Endothelial cell (in vitro differentiated cells): ENCODE measurements around the gene PDLIM4. TPM values are rescaled to one million over a fixed set of nuclear protein-coding genes. Genes with fewer than 3 reads are reported as not detected.
A peak's percentile ranks its signal among the peaks of the same experiment; 100 is the strongest.

Experiments
- DNase-seq: peaks from one replicate; pipeline ENCODE4 v3.0.0; 2021; ENCODE audit warnings: low spot score
- H3K27ac Mint-ChIP-seq: one replicate; pipeline ENCODE4 v1.8.0; 2021; ENCODE audit warnings: mixed read lengths, inconsistent platforms; ENCODE audit not compliant: unreplicated experiment
- H3K27me3 Mint-ChIP-seq: one replicate; pipeline ENCODE4 v1.8.0; 2021; ENCODE audit warnings: mild to moderate bottlenecking, moderate library complexity, mixed read lengths, inconsistent platforms; ENCODE audit not compliant: unreplicated experiment
- H3K36me3 Mint-ChIP-seq: one replicate; pipeline ENCODE4 v1.8.0; 2021; ENCODE audit warnings: mild to moderate bottlenecking, low read depth, mixed read lengths, inconsistent platforms; ENCODE audit not compliant: unreplicated experiment
- H3K4me1 Mint-ChIP-seq: one replicate; pipeline ENCODE4 v1.8.0; 2021; ENCODE audit warnings: mild to moderate bottlenecking, mixed read lengths, inconsistent platforms; ENCODE audit not compliant: unreplicated experiment
- H3K4me3 Mint-ChIP-seq: one replicate; pipeline ENCODE4 v1.8.0; 2021; ENCODE audit warnings: mild to moderate bottlenecking, mixed read lengths, inconsistent platforms; ENCODE audit not compliant: unreplicated experiment
- H3K9me3 Mint-ChIP-seq: one replicate; pipeline ENCODE4 v1.8.0; 2021; ENCODE audit warnings: mixed read lengths, inconsistent platforms; ENCODE audit not compliant: unreplicated experiment
- CTCF ChIP-seq: fragments of 200-600 bp; sonication (generic); IDR thresholded peaks from one replicate; pipeline ENCODE4 v1.5.0; 2021; ENCODE audit warnings: antibody characterized with exemption; ENCODE audit not compliant: unreplicated experiment
- total RNA-seq: library from RNA; stranded (reverse); fragmentation: NEBNext Ultra II Directional; extraction: Animal tissue kit (Norgen Biotek cat#: 25700); gene quantifications from one replicate; pipeline ENCODE4 v1.2.1, GENCODE V29; 2021; ENCODE audit not compliant: unreplicated experiment

The PDLIM4 gene
- total RNA-seq, 1 donor from 2014 or later, result 8.5 TPM

GRCh38 chr5:132266031-132266835, 8.7 kb downstream of the PDLIM4 start:
- Mint-ChIP-seq H3K27ac (peak overlapping the region; percentile 93), H3K4me3 (peak overlapping the region; percentile 18), H3K36me3 (peaks cover 4% of the 10 kb centered on the region), H3K4me1 (peaks cover 22% of the 10 kb centered on the region), H3K9me3 (no peaks in the 10 kb centered on the region), H3K27me3 (peaks cover 15% of the 10 kb centered on the region)
- TF ChIP-seq CTCF, result no peak
- DNase-seq, result no peak

GRCh38 chr5:132266836-132267160, 9.3 kb downstream of the PDLIM4 start:
- no peaks in the 10 kb centered on the region for H3K9me3 Mint-ChIP-seq
- peak overlapping the region; percentile 18 for H3K4me3 Mint-ChIP-seq
- H3K4me1 Mint-ChIP-seq, result peaks cover 18% of the 10 kb centered on the region
- TF ChIP-seq CTCF, result no peak
- peaks cover 2% of the 10 kb centered on the region for H3K36me3 Mint-ChIP-seq
- peaks cover 16% of the 10 kb centered on the region for H3K27me3 Mint-ChIP-seq
- DNase-seq, result no peak
- peak overlapping the region; percentile 74 for H3K27ac Mint-ChIP-seq

GRCh38 chr5:132267166-132267739, 9.8 kb downstream of the PDLIM4 start:
- H3K4me3 Mint-ChIP-seq, result no peak overlapping the region
- no peaks in the 10 kb centered on the region for H3K36me3 Mint-ChIP-seq
- peaks cover 17% of the 10 kb centered on the region for H3K4me1 Mint-ChIP-seq
- H3K27me3 Mint-ChIP-seq, result peaks cover 12% of the 10 kb centered on the region
- H3K27ac Mint-ChIP-seq, result no peak overlapping the region
- H3K9me3 Mint-ChIP-seq, result no peaks in the 10 kb centered on the region
- no peak for TF ChIP-seq CTCF
- no peak for DNase-seq

GRCh38 chr5:132267931-132268768, 10.7 kb downstream of the PDLIM4 start:
- Mint-ChIP-seq H3K27ac (no peak overlapping the region), H3K36me3 (no peaks in the 10 kb centered on the region), H3K4me3 (no peak overlapping the region), H3K9me3 (no peaks in the 10 kb centered on the region), H3K4me1 (peaks cover 21% of the 10 kb centered on the region), H3K27me3 (peaks cover 13% of the 10 kb centered on the region)
- no peak for TF ChIP-seq CTCF
- no peak for DNase-seq
